ENCODE results near the gene NRXN3.
"Not testable (repeated sequence)": the region's sequence is repeated elsewhere in the genome, so short reads cannot be mapped to it uniquely, and the experiment has no call there.

Gene NRXN3

DNA sequence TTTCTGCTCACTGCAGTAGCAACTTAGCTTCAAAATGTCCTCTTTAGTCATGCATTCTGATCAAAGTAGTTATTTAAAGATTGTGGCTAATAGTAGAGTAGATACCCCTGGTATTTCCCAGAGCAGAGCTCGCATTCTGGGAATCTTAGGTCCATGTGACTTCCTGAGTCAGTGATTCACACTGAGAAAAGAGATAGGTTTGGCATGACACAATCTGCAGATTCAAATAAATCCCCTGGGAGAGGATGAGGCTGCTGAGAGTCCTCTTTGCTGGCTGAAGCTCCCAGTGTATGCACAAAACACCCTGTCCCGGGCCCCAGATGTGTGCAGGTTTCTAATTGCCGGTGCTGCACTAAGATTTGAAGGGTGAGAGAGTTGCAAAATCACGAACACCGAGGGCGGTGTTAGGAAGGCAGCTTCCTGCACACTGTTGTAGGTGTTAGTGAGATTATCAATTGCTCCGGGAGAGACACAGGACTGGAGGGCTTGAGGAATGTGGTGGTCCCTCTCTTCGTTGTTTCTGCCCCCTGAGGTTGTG is 233.2 kb downstream of the NRXN3 start:
- no peak for DNase-seq (ENCODE audit: low read depth)

DNA sequence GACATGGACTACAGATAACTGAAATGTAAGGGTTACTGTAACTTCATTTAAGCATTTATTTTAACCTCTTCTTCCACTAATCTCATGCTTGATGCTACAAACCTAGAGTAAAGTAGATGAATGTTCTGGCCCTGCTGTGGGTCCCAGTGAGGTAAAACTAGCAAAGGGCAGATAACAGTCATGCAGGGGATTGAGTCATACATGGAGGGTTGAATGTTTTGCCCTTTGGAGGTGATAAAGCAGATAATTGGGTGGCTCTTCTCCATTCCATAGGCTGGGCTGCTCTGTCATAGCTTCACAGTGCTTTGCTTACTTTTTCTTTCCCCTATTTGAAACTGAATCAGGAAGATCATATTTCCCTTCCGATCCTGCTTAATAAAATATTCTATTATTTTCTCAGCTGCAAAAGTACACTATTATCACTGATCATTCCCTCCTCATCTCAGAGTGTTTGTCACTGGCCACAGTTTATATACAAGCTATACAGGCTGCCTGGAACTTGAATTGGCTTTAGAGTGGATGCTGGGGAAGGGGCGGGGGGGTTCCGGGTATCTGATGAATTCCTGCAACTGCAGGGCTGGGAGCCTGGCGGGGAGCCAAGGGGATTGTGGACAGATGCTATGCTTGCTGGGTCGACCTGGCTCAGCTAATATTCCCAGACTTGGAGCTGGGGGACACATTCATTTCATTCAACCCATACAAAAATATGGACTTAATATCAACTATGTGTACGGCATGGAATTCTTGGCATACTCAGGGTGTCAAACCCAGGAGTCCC is 235.1 kb downstream of the NRXN3 start:
- no peak for DNase-seq (ENCODE audit: low read depth)

DNA sequence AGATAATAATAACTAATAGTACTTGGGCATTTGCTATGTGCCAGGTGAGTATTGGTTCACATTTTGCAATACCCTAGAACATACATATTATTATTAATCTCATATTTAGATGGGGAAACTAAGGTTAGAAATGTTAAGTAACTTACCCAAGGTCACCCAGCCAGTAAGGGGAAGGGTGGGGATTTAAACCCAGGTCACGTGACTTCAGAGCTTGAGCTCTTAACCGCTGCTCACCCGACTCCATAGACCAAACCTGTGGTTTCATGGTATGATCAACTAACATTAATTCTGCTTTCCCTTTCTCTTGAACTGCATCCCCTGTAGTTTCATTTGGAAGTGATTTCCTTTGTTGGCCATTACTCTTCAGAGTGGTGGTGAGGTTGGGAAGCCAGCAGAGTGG is 242.3 kb downstream of the NRXN3 start:
- DNase-seq (ENCODE audit: low read depth) = no peak

GRCh38 chr14:78414172-78414571 is 244.0 kb downstream of the NRXN3 start:
- no peak for DNase-seq (ENCODE audit: low read depth)

DNA sequence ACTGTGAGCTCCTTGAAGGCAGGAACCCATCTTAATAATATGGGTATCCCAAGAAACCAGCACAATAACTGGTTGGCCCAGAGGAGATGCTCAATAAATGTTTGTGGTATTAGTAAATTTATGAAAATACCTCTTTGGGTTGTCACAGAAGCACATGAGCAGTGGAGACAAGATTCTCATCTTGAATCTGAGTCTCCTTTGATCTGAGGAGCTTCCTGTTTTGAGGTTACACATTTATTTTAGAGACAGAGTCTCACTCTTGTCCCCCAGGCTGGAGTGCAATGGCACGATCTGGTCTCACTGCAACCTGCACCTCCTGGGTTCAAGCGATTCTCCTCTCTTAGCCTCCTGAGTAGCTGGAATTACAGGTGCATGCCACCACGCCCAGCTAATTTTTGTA is 247.4 kb downstream of the NRXN3 start:
- no peak for DNase-seq (ENCODE audit: low read depth)

DNA sequence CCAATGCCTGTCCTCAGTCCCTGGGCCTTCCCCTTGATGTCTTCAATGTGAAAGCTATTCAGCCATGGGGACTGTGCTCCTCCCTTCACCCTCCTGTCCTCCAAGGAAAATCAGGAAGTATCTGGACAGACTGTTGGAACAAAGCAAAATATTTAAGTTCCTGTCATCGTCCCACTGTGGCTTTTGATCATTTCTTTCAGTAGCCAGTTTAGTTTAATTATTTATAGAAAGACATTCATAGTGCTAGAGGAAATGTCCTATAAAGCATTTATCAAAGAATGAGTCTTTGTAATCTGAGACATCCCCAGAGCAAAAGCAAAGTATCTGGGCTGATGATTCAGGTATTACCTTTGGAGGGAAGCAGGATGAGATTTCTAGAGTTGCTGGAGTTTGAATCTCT is 254.1 kb downstream of the NRXN3 start:
- no peak for DNase-seq (ENCODE audit: low read depth)

- DNase-seq (ENCODE audit: low read depth) = no peak
Measured at GRCh38 chr14:78425330-78425729, 255.2 kb downstream of the NRXN3 start.

DNA sequence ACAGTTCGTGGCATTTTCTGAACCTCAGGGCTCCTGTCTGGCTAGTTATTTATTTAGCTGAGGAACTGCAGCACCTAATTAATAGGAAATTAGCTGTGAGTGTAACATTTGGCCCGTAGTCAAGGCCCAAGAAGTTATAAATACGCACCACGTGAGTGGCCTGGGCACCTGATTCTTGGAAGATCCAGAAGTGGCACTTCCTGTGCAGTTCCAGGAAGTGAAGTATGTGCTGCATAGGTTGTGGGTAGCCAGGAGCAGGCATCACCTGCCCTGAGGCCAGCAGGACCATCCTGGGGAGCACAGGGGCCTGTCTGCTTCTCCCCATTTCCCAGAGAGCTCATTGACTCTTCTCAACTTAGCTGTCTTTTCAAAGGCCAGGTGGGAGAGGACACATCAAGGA is 255.6 kb downstream of the NRXN3 start:
- no peak for DNase-seq (ENCODE audit: low read depth)

DNA sequence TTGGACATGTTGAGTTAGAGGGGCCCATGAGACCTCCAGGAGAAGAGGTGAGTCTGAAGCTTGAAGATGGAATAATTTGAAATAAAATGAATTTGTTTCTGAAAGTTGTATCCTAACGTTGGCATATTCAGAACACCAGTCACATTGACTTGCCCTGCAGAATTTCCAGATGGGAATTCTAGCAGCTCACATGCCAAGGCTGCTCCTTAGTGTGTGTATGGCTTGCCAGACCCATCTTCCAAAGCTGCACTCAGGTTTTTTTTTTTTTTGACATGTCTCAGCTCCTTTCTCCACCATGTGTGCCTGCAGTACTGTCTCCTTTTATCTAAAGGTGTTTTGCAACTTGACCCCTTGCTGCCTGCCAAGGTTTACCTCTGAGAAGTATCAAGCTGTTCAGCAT is 261.9 kb downstream of the NRXN3 start:
- DNase-seq (ENCODE audit: low read depth) = no peak

DNA sequence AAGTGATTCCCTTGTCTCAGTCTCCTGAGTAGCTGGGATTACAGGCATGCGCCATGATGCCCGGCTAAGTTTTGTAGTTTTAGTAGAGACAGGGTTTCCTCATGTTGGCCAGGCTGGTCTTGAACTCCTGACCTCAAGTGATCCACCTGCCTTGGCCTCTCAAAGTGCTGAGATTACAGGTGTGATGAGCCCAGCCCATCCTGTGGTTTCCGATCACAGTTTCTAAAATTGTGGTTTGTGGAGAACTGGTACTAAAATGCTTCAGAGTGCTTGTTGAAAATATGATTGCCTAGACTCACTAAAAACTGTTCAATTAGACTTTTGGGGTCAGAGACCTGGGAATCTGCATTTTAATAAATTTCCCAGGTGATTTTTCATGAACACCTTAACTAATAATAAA is 267.3 kb downstream of the NRXN3 start:
- not testable (repeated sequence) for DNase-seq (ENCODE audit: low read depth)

- no peak for DNase-seq (ENCODE audit: low read depth)
Measured at GRCh38 chr14:78440356-78440894, 270.3 kb downstream of the NRXN3 start.

GRCh38 chr14:78443834-78444233 is 273.7 kb downstream of the NRXN3 start:
- DNase-seq (ENCODE audit: low read depth) = no peak

DNA sequence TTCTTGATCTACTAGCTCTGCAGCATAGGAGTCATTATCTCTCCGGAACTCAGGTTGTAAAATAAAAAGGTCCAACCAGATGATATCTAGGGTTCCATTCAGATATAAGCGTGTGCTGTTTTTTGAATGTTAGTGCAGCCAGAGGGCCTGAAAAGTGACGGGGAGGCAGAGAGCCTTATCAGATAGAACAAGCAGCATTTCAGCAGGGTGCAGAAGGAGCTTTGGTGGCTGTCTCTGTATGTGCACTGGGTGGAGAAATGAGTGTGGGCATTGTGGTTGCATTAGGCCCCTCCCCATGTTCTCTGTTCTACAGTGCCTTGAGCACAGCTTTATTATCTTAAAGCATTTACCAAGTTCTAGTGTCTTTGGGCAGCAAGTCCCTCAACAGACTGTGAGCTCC is 275.1 kb downstream of the NRXN3 start:
- DNase-seq (ENCODE audit: low read depth) = no peak

- no peak for DNase-seq (ENCODE audit: low read depth)
Measured at GRCh38 chr14:78446807-78447206, 276.6 kb downstream of the NRXN3 start.

DNA sequence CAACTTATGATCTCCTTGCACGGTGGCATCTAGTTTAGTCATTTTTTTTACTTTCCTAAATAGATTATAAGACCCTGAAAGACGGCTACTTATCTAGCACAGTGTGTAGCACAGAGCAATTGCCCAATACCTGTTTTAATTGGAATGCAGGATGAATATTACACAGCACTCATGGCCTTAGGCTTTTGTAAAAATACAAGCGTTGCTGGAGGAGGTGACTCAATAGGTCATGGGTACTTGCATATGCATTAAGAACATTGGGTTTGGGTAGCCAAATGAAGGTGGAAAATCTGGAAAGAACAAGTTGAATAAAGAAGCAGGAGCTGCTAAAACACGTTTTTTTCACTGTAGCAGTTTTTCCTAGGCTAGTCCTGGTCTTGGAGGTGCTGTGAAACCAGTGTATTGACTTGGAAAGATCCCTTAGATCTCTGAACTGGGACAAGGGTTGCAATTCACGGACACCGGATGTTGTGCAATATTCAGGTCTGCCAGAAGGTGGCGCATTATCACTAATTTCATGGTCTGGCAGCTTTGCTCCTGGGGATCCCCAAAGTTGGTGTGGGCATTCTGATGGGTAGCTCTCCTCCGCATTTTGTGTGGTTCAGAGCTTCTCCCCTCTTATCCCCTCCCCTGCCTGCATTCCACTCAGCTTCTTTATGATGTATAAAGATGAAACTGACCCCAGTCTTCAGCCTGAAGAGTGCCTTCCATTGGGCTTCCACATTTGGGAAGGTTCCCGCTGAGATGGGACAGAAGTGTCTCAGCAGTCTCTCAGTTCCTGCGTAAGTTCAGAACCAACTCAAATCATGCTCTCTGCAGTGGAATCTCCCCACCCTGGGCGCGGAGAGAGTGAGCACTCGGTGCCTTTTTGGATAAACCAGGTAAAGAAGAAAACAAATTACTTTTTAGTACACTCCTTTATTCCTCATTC is 278.3 kb downstream of the NRXN3 start:
- no peak for DNase-seq (ENCODE audit: low read depth)

DNA sequence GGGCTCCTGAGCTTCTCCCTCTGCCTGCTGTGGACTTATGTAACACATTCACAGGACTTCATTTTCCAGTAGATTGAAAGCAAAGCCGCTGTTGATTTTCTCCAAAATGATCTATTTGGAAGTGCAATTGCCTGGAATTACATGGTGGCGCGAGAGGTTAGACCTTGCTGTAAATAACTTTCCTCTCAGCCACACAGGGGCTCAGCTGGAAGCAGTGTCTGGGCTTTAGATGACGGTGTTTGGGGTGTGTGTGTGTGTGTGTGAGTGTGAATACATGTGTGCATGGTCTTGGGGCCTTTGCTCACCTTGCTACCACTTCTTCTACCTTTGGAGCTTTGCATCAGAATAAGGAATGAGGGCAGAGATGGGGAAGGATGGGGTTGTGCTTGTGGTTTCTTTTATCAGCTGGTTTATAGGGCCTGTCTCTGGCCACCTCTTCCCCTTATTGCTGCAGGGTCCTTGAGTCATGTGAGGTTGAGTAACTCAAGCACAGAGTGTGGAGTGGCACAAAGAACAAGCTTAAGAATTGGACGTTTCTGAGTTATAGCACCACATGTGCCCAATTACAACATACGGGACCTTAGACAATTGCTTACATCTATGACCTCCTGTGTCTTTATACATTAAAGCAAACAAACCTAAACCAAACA is 280.6 kb downstream of the NRXN3 start:
- DNase-seq (ENCODE audit: low read depth) = no peak

- DNase-seq (ENCODE audit: low read depth) = no peak
Measured at GRCh38 chr14:78451319-78451695, 281.1 kb downstream of the NRXN3 start.

- no peak for DNase-seq (ENCODE audit: low read depth)
Measured at GRCh38 chr14:78455896-78456435, 285.8 kb downstream of the NRXN3 start.

DNA sequence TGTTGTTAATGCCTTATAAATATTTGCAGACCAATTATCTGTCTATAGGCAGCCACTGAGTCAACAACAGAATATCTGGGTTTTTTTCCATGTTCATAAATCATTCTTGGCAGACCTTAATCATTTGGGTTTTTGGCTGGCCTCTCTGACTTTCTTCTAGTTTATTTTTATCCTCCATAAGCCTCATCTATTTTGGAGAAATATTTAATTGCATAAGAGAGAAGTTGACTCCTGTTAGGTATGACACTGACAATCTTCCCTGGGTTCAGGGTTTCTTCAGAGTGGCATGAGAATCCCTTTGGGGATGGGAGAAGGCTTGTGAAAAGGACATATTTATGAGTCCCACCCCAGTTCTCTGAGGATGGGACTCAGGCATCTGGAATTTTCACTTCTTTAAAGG is 299.8 kb downstream of the NRXN3 start:
- DNase-seq (ENCODE audit: low read depth) = no peak

DNA sequence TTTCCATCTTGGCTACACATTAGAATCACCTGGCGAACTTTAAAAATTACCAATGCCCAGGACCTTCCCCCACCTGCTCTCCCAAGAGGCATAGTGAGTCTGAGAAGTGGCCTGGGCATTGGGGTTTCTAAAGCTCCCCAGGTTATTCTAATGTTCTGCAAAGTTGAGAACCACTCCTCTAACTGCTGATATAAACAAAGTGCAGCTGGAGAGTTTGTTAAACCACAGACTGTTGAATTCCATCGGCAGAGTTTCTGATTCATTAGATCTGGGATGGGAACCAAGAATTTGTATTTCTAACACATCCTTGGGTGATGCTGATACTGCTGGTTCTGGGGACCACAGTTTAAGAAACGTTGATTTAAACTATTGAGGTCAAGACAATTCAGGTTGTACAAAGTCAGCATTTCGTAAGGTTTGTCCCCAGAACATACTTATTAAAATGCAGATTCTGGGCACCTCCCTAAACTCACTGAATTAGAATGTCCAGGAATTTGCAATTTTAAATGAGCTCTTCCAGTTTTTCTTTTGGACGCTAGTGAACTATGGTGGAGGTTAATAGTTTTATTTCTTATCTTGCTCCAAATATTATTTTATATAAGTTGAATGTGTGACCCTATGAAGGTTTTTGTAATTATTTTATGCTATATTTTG is 309.1 kb downstream of the NRXN3 start:
- DNase-seq (ENCODE audit: low read depth) = no peak

GRCh38 chr14:78484028-78484427 is 313.9 kb downstream of the NRXN3 start:
- no peak for DNase-seq (ENCODE audit: low read depth)
